ENCODE measurements around the gene ZIC3.
"Not testable (repeated sequence)": the region's sequence is repeated elsewhere in the genome, so short reads cannot be mapped to it uniquely, and the experiment has no call there.

ZIC3 gene

DNA sequence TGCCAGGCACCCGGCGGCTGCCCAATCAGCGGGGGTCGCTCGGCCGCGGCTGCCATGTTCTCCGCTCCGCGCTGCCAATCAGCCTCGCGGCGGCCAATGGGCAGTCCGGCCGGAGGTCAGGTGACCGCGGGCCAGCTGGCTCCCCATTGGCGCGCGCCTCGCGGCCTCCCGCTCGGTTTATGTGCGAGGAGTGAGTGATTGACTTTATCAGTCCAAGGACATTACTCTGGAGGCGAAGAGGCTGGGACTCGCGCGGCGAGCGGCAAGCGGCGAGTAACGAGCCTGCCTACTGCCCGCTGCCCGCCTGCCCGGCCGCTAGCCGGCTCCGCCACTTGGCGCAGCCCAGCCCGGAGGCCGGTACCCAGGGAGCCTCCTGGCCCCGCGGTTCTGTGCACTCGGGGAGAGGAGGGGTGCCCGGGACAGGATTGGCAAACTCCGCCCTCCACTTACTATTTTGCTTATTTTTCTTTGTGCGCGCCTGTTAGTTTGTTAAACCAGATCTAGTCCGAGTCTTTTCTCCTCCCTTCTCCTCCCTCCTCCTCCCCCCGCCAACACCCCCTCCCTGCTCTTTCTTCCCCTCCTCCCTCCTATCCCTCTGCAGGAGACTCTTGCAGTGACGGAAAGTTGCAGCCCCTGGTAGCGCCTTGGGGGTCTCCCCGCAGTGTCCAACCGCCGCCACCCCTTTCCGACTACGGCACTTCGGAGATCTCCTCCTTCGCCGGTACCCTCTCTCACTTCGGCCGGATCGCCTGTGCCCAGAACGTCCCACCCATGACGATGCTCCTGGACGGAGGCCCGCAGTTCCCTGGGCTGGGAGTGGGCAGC, at the start of gene ZIC3:
TSS of gene ZIC3 (plus strand) at position 207 of the 825 bp plus-strand sequence. CDS start at position 772, 565 bp downstream.
- no peak for DNase-seq (ENCODE audit: low spot score)

DNA sequence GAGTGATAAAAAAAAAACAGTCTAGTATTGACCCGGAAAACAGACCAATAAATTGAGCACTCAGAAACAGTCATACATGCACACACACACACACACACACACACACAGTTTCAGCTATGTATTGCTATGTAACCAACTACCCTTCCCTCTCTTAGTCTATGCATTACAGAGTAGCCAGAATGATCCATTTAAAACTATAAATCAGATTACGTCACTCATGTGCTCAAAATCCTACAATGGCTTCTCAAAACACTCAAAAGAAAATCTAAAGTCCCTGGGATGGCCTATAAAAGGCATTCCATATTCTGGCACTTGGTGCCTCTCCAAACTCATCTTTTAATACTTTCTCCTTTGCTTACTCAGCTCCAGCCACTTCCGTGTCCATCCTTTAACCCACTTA, 46.5 kb upstream of the ZIC3 start:
- DNase-seq (ENCODE audit: low spot score) = no peak

DNA sequence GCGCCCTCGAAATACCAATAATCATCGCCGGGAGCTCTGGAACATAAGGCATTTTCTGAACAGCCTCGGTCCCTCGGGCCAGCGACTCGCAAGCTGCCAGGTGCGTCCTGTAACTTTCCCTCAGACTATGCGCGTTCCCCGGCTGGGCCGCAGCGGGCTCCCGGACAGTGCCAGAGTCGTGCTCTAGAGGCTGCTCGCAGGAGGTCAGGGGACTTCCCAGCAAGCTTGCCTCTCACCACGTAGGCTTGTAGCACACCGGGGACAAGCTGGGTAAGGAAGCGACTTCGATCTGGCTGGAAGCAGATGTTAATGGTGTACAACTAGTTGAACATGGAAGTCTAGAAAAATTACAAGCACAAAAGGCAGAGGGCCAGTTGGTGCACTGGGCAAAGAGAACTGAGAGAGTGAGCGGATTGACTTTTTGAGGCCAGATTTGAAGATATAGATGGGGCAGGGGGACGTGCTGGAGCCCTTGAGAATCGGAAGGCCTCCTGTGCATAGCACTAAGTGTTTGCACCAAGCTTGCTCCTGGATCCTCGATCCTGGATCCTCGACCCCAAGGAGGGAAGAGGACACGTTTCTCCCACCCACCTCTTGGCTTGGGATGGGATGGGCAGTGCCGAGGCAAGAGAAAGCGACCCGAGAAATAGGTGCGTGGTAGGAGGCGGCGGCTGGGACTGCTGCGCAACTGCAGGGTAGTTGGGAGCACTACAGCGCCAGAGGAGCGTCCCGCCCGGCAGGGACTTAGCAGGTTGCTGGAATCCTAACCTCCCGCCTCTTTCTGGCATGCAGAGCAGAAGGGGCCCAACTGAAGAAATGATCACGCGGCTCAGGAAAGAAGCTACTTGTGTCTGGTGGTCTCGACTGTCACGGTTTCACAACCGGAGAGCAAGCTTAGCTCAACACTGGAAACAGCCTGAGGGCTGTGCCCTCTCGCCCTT, 19.9 kb upstream of the ZIC3 start:
- no peak for DNase-seq (ENCODE audit: low spot score)

DNA sequence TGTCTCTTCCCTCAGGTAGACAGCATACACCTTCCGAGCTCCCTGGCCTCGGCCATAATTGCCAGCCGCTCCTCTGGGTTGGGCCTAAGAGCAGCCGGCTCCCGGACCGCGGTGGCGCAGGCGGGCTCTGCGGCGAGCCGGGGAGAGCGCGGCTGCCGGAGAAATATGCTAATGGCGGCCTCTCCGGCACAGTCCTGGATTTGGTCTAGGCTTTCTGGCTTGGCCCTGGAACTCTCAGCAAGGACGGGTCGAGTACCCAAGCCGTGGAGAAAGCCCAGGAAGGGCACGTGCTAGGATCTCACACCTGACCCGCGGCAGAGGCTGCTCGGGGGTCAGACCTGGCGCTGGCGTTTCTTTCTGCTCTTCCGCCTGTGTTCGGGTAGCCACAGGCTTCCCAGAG, 18.6 kb upstream of the ZIC3 start:
- no peak for DNase-seq (ENCODE audit: low spot score)

DNA sequence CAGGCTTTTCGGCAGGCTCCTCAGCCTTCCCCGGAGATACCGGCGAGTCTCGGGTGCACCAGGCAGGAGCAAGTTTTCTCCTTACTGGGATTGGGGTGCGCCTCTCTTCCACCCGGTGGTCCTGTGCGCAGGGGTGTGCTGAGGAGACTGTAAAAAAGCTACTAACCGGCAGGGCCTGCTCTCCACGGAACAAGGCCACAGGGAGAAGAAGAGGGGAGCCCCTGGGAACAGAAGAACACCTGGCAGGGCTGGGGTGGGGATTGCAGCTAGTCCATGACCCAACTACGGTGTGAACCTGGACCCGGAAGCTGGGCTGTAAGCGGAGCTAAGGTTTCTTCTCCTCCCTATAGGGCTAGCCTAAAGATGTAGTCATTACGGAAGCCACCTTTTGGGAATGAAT, 17.7 kb upstream of the ZIC3 start:
- DNase-seq (ENCODE audit: low spot score) = no peak

DNA sequence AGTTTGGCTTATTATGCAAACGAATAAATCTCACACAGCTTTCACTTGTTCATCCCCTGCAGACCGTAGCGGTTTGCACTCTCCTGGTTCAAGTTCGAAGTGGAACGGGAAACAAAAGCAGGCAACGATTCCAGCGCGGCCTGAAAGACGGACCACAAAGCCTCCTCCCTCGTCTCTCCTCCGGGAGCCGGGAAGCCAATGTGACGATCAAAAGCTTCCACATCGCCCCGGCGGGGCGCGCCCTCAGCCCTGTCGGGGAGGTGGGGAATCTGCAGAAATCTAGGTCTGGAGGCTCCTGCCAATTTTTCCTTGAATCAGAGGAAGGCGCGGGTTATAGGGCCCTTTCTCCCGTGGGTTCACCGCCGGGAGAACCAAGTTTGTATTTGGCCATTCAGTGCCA, 16.9 kb upstream of the ZIC3 start:
- DNase-seq (ENCODE audit: low spot score) = no peak

DNA sequence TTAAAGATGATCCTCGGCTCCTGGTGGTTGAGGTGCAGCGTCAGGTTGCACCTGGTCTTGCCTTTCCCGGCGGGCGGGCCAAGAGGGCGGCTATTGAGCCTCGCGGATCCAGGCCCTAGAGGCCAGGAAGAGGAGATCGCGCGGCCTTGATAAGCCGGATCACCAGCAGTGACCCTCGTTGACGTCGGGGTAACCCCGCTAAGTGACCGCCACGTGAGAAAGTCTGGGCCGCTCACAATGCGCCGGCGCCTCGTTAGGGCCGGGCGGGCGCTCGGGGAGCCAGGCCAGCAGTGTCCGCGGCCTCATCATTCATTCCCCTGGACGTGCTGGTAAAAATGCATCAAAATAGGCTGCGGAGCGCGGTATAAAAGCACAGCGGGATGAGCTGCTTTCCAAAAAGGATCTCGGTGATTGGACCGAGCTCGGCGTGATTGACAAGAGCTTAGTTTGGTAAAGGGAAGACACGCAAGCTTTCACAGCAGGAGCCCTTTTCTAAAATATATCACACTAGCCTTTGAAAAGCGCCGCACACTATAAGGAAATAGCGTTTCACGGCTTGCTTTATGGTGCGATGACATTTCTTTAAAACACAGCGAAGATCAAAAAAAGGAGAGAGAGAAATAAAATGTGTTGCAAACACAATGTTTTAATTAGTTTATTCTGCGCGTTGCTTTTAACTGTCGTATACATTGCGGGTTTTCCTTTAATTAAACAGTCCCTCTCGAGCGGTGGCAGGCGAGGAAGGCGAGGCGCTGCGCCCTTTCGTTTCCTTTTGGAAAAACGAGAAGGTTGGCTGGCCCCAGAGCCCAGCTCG, 15.9 kb upstream of the ZIC3 start:
- DNase-seq (ENCODE audit: low spot score) = no peak

DNA sequence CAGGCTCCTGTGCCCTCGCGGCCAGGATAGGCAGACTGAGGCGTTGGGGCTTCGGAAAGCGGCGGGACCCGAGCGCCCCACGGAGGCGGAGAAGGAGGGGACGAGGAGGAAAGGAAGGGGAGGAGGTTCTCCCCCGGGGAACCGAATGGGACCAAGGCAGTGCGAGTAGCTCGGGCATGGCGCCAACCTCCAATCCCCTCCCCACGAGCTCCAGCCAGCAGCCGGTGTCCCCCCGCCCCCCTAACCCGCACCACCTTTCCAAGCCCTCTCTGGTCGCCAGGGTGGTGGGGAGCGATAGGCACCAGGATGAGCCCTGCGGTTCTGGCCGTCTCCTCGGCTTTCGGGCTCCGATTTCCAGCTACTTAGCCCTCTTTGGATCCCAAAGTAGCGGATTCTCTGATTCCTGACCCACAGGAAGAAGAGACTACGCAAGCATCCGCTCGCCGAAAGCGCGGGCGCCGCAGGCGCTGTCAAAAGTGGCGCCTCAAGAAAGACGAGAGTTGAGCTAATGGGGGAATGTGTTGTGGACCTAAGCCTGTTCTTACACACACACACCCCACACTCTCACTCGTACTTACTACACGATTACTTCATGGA, 15.2 kb upstream of the ZIC3 start:
- DNase-seq (ENCODE audit: low spot score) = no peak

DNA sequence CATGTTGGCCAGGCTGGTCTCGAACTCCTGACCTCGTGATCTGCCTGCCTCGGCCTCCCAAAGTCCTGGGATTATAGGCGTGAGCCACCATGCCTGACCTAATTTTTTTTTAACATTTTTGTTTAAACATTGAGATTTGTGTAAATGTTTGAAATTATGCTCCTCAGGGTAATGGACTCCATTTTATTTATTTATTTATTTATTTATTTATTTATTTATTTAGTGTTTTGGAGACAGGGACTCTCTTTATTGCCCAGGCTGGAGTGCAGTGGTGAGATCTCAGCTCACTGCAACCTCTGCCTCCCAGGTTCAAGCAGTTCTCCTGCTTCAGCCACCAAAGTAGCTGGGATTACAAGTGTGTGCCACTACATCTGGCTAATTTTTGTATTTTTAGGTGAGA, 13.8 kb upstream of the ZIC3 start:
- DNase-seq (ENCODE audit: low spot score) = not testable (repeated sequence)

DNA sequence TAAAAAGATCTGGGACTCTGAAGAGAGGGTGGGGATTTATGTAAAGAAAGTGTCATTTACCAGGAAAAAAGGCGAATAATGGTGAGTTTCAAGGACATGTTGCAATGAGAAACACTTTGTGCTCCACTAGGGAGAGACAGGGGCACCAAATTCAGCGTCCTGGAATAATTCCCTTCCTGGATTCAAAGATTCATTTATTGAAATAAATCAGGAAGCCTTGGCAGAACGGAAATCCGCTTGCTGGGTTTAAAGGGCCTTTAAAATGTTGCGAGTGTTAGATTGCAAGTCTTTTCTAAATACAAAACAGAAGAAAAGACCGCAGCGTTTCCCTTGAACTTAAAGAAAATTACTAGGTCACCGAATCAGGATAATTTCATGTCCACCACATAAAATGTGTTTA, 3.8 kb upstream of the ZIC3 start:
- no peak for DNase-seq (ENCODE audit: low spot score)

DNA sequence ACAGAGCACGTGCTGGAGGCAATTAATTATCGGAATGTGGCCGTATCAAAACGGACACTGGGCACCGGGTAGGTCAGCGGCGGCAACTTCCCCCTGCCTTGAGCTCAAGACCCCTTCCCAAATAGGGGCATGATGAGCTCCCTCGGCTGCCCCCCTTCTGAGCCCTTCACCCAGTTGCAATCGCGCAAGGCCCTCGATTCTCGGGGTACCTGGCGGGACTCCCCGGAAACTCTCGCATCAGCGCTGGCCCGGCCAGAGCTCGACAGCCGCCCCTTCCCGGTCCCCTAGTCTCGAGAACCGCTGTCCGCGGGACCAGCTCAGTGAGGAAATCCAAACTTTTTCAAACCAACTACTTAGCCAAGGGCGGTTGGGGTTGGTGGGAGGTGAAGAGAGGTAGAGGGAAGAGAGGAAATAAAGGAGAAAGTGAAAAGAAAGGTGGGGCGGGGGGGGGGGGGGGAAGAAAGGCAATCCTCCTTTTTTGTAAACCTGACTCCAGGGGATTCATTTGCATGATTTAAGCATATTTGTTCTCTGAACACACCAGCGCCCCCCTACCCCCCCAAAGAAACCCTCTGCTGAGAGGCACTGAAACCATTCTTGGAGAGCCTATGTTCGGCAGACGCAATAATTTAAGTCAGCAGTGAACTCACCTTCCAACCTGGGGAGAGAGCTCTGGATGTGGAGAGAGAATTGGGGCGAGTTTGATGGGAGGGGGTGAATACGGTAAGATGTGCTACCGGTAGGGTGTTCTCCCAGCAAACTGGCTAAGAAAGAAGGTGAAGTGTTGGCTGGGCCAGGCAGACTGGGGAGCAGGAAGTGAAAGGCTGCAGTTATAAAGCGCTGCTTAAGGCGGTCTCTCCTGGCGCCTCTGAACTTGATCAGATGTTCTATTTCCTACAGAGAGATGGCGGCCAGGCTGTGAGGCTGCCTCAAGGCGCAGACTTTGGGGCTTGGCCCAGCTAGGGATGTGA, 2.0 kb upstream of the ZIC3 start:
- DNase-seq (ENCODE audit: low spot score) = no peak

DNA sequence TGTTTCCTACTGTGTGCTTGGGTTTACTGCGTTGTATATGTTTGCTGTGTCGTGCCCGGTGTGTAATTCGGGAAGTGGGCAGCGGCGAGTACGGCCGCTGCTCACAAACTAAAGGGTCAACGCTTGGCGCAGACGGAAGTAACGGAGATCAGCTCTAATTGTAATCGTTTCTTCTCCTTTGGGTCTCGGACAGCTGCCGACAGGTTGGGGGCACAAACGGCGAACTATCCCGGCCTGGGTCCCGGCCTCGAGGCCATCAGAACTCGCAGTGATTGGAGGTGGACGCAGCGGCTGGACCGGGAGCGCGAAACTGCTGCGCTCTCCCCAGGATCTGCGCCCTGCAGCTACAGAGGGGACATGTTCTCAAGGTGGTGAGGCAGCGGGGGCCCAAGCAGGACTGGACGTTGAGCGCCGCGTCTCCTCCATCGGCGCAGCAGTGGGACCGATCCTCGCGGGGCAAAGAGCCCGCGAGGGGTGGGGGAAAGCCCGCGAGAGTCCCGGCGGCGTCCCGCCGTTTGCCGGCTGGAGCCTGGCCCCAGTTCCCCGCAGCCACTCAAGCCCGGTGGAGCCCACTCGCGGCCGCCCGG, 516 bp upstream of the ZIC3 start:
- no peak for DNase-seq (ENCODE audit: low spot score)

DNA sequence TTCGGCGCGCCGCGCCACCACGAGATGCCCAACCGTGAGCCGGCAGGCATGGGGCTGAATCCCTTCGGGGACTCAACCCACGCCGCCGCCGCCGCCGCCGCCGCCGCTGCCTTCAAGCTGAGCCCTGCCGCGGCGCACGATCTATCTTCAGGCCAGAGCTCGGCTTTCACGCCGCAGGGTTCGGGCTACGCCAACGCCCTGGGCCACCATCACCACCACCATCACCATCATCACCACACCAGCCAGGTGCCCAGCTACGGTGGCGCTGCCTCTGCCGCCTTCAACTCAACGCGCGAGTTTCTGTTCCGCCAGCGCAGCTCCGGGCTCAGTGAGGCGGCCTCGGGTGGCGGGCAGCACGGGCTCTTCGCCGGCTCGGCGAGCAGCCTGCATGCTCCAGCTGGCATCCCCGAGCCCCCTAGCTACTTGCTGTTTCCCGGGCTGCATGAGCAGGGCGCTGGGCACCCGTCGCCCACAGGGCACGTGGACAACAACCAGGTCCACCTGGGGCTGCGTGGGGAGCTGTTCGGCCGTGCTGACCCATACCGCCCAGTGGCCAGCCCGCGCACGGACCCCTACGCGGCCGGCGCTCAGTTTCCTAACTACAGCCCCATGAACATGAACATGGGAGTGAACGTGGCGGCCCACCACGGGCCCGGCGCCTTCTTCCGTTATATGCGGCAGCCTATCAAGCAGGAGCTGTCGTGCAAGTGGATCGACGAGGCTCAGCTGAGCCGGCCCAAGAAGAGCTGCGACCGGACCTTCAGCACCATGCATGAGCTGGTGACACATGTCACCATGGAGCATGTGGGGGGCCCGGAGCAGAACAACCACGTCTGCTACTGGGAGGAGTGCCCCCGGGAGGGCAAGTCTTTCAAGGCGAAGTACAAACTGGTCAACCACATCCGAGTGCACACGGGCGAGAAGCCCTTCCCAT, 1.1 kb downstream of the ZIC3 start:
- no peak for DNase-seq (ENCODE audit: low spot score)

DNA sequence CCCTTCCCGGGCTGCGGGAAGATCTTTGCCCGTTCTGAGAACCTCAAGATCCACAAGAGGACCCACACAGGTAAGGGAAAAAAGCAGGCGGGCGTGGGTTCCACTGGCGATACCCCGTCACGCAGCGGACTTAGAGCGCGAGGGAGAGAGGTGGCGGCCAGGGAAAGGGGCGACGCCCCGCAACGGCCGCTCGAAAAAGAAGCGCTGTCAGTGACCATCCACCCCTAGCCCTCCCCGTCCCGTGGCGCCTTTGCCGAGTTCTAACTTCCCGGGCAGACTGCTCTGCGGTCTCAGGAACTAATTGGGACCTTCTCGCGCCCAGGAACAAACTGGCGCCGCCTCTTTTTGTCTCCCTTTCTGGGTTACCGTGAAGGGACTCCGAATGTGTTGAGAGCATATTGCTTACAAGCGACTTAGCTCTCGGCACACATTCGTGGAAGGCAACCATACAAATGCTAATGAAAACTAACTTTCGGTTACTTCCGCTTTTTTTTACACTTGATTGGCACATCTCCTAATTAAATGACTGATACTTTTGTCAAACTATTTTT, 1.8 kb downstream of the ZIC3 start:
- no peak for DNase-seq (ENCODE audit: low spot score)

DNA sequence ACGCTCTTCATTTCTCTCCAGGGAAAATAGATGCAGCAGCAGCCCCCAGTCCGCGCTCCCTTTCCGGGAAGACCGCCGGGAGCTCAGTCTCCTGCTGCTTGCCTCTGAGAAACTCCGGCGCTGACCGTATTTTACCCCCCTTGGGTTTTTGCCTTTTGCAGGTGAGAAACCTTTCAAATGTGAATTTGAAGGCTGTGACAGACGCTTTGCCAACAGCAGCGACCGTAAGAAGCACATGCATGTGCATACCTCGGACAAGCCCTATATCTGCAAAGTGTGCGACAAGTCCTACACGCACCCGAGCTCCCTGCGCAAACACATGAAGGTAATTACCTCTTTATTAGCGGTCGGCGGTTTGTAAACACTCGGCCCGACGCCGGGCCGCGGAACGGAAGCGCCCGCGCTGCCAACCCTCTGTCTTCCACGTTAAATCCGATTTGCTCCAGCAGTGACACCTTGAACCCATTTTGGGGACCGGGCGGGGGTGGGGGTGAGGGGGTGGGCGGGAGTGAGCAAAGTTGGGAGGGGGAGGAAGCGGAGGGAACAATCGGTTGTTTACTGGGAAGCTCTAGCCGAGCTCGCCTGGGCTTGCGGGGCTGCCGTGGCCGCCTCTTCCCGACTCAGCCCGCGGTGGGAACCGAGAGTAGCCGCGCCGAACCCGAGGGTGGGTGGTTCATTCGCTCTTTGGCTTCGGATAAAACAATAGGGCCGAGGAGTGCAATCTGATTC, 3.0 kb downstream of the ZIC3 start:
- no peak for DNase-seq (ENCODE audit: low spot score)

DNA sequence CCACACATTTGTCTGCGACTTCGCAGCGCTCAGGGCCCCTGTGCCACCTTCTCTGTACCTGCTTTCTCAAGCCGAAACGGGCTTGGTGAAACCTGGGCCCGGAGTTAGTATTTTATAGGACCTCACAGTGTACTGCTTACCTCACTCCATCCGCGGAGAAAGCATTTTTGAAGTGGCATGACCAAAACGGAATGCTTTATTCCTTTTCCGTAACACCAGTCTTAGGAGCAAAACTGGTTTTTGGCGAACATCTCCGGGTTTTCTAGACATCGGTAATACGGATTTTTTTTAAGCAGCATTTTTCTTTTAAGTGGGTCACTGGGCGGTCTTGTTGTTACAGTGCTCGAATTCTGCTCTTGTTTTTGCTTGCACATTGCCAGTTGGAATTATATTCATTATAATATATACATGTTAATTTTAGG, 3.6 kb downstream of the ZIC3 start:
- no peak for DNase-seq (ENCODE audit: low spot score)

DNA sequence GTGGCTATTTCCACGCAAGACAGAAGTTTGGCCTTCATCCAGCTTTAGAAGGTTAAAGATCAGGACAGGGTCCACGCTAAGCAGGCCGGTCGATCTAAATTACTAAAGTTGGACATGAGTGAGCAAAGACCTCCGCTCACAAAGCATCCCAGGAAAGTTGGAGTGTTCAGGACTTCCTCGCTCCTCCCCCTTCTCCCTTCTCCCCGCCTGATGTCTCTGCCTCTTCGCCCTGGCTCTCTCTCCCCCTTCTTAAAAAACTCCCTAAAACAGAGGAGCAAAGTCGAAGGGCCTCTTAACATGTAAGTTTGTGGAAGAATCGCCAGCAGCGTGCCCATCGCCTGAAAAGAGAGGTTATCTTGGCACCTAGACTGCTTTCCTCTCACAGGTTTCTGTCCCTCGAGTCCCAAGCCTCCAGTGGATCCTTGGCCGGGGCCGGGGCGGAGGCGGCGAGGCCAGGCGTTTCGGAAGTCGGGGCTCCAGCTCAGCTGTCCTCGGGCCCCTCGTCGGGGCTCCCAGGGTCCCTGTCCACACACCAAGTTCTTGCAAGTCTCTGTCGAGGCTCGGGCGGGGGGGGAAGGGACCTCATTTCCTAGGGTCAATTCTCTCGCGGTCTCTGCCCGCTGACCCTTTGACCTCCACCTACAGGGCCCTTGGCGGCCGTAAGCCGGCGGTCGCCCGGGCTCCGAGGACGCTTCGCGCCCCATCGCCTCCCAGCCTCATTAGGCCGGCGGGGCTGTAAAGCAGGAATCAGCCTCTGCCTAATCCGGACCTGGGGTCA, 7.6 kb downstream of the ZIC3 start:
- no peak for DNase-seq (ENCODE audit: low spot score)

Data from LoVo (cell line).